ENCODE results near the gene SPON1.

- TF ChIP-seq CTCF (IDR thresholded peaks at IDR 0.05; ENCODE audit: low read depth, low read length, missing input control) (no peak), TAF1 (conservative IDR thresholded peaks at IDR 0.05) (no peak), GABPA (IDR thresholded peaks at IDR 0.05 in 1 of 2, conservative IDR thresholded peaks at IDR 0.05 in 1 of 2) (no peak), SP1 (IDR thresholded peaks at IDR 0.05) (no peak), ATF3 (IDR thresholded peaks at IDR 0.05) (no peak), REST (IDR thresholded peaks at IDR 0.05) (no peak), JUND (IDR thresholded peaks at IDR 0.05) (no peak), FOXA2 (IDR thresholded peaks at IDR 0.05) (no peak), YY1 (IDR thresholded peaks at IDR 0.05) (no peak), MAX (IDR thresholded peaks at IDR 0.05) (no peak), RAD21 (IDR thresholded peaks at IDR 0.05) (no peak), HNF4G (IDR thresholded peaks at IDR 0.05) (no peak), ZBTB33 (IDR thresholded peaks at IDR 0.05) (no peak), FOXA1 (IDR thresholded peaks at IDR 0.05) (no peak)
Measured at GRCh38 chr11:14305649-14306048, 343.1 kb downstream of the SPON1 start.
